MM.1S (cell line): Measurements from ENCODE around the gene ARID4A.

Source experiments
- DNase-seq: peaks from one replicate; pipeline ENCODE4 v3.0.0-alpha.2; 2015
- H2AFZ ChIP-seq: fragments of 300-600 bp; sonication (generic); 2 replicates; pipeline ENCODE4 v1.6.0; 2016; ENCODE audit warnings: antibody characterized with exemption, low read length
- H3F3A ChIP-seq: fragments of 300-600 bp; sonication (generic); 2 replicates; pipeline ENCODE4 v1.6.1; 2016; ENCODE audit warnings: mild to moderate bottlenecking, antibody characterized with exemption, low read length, moderate library complexity, mixed read lengths; ENCODE audit not compliant: insufficient read depth
- H3K27ac ChIP-seq: fragments of 300-600 bp; sonication (generic); 2 replicates; pipeline ENCODE4 v1.5.1; 2016; ENCODE audit warnings: mild to moderate bottlenecking, low read length
- H3K27me3 ChIP-seq: fragments of 300-600 bp; sonication (generic); replicated peaks from 2 replicates; pipeline ENCODE4 v1.6.0; 2016; ENCODE audit warnings: low read length; ENCODE audit not compliant: insufficient read depth
- H3K36me3 ChIP-seq: fragments of 300-600 bp; sonication (generic); replicated peaks from 2 replicates; pipeline ENCODE4 v1.6.1; 2016; ENCODE audit warnings: mild to moderate bottlenecking, low read length, mixed read lengths; ENCODE audit not compliant: insufficient read depth
- H3K4me1 ChIP-seq: fragments of 300-600 bp; sonication (generic); 2 replicates; pipeline ENCODE4 v1.6.1; 2016; ENCODE audit warnings: low read length, mixed read lengths
- H3K4me2 ChIP-seq: fragments of 300-600 bp; sonication (generic); 2 replicates; pipeline ENCODE4 v1.6.0; 2016; ENCODE audit warnings: low read depth, low read length
- H3K4me3 ChIP-seq: fragments of 300-600 bp; sonication (generic); 2 replicates; pipeline ENCODE4 v1.5.1; 2016; ENCODE audit warnings: low read length, mixed read lengths
- H3K79me2 ChIP-seq: fragments of 300-600 bp; sonication (generic); 2 replicates; pipeline ENCODE4 v1.6.1; 2016; ENCODE audit warnings: mixed run types, low read length, mixed read lengths
- H3K9ac ChIP-seq: fragments of 300-600 bp; sonication (generic); 2 replicates; pipeline ENCODE4 v1.6.1; 2016; ENCODE audit warnings: low read length, mixed read lengths
- H3K9me2 ChIP-seq: fragments of 300-600 bp; sonication (generic); replicated peaks from 2 replicates; pipeline ENCODE4 v1.6.1; 2016; ENCODE audit warnings: mild to moderate bottlenecking, low read length, mixed read lengths; ENCODE audit not compliant: insufficient read depth
- H3K9me3 ChIP-seq: fragments of 300-600 bp; sonication (generic); replicated peaks from 2 replicates; pipeline ENCODE4 v1.6.1; 2016; ENCODE audit warnings: mild to moderate bottlenecking, low read length, mixed read lengths; ENCODE audit not compliant: insufficient read depth
- H4K20me1 ChIP-seq: fragments of 300-600 bp; sonication (generic); 2 replicates; pipeline ENCODE4 v1.6.1; 2016; ENCODE audit warnings: mild to moderate bottlenecking, low read length, moderate library complexity, mixed read lengths; ENCODE audit not compliant: insufficient read depth
- CTCF ChIP-seq: fragments of 300-600 bp; sonication (generic); IDR thresholded peaks from 2 replicates; pipeline ENCODE4 v1.5.1; 2016; ENCODE audit warnings: antibody characterized with exemption, low read length, mixed read lengths
- EZH2 ChIP-seq: fragments of 300-600 bp; sonication (generic); optimal IDR thresholded peaks from 2 replicates; pipeline ENCODE3; 2017; ENCODE audit warnings: low read depth, mild to moderate bottlenecking, antibody characterized with exemption, low read length, mixed read lengths
- EZH2phosphoT487 ChIP-seq: fragments of 300-600 bp; sonication (generic); IDR thresholded peaks from 2 replicates; pipeline ENCODE4 v1.6.1; 2018; ENCODE audit warnings: antibody characterized with exemption, low read length

Gene ARID4A

GRCh38 chr14:58283730-58284129 is 14.6 kb upstream of the ARID4A start:
- Histone ChIP-seq H3K27ac (no peak overlapping the region), H3K4me2 (no peak overlapping the region), H2AFZ (no peak overlapping the region), H3K9me3 (no peaks in the 10 kb centered on the region), H3K79me2 (peaks cover 51% of the 10 kb centered on the region), H4K20me1 (no peaks in the 10 kb centered on the region), H3K36me3 (no peaks in the 10 kb centered on the region), H3K27me3 (no peaks in the 10 kb centered on the region), H3K4me1 (no peaks in the 10 kb centered on the region), H3K4me3 (no peak overlapping the region), H3K9me2 (no peaks in the 10 kb centered on the region), H3K9ac (no peak overlapping the region), H3F3A (no peaks in the 10 kb centered on the region; the same call in 1 of the 2 replicates)
- DNase-seq, result no peak
- no peak for TF ChIP-seq EZH2
- no peak for TF ChIP-seq EZH2phosphoT487
- no peak for TF ChIP-seq CTCF

GRCh38 chr14:58285132-58285531 is 13.2 kb upstream of the ARID4A start:
- Histone ChIP-seq H3K4me2 (no peak overlapping the region), H3K9ac (no peak overlapping the region), H3K27ac (no peak overlapping the region), H3K27me3 (no peaks in the 10 kb centered on the region), H3F3A (no peaks in the 10 kb centered on the region; the same call in 1 of the 2 replicates), H3K4me3 (no peak overlapping the region), H4K20me1 (no peaks in the 10 kb centered on the region), H3K36me3 (no peaks in the 10 kb centered on the region), H2AFZ (no peak overlapping the region), H3K79me2 (peaks cover 59% of the 10 kb centered on the region), H3K9me2 (no peaks in the 10 kb centered on the region), H3K9me3 (no peaks in the 10 kb centered on the region), H3K4me1 (no peaks in the 10 kb centered on the region)
- no peak for DNase-seq
- TF ChIP-seq EZH2 (no peak), EZH2phosphoT487 (no peak), CTCF (no peak)

GRCh38 chr14:58287607-58288042 is 10.7 kb upstream of the ARID4A start:
- DNase-seq, result no peak
- no peak for TF ChIP-seq EZH2
- TF ChIP-seq EZH2phosphoT487, result no peak
- no peak for TF ChIP-seq CTCF
- Histone ChIP-seq H3K27ac (no peak overlapping the region), H3K27me3 (no peaks in the 10 kb centered on the region), H3K4me2 (no peak overlapping the region), H3F3A (no peaks in the 10 kb centered on the region), H3K79me2 (peaks cover 60% of the 10 kb centered on the region), H3K9me3 (no peaks in the 10 kb centered on the region), H3K4me1 (no peaks in the 10 kb centered on the region), H3K9me2 (no peaks in the 10 kb centered on the region), H3K36me3 (no peaks in the 10 kb centered on the region), H3K9ac (no peak overlapping the region), H3K4me3 (no peak overlapping the region), H4K20me1 (no peaks in the 10 kb centered on the region), H2AFZ (no peak overlapping the region)
